SK-N-SH (cell line): Measurements from ENCODE around the gene MAGEF1. TPM values are rescaled to one million over a fixed set of nuclear protein-coding genes. Genes with fewer than 3 reads are reported as not detected.

Experiments used
- CTCF ChIA-PET: fragments of 300-600, 350-600 bp; formaldehyde crosslinking; extraction: SDS; loops from one replicate; lab custom pipeline; 2021; lab: Yijun Ruan, JAX
- POLR2A ChIA-PET: fragments of 350-600 bp; sonication (Branson Sonifier 250); formaldehyde crosslinking; extraction: SDS; loops from one replicate; lab custom pipeline; 2020; ENCODE audit warnings: antibody characterized with exemption, inconsistent platforms; lab: Yijun Ruan, JAX
- DNase-seq: peaks from one replicate; pipeline ENCODE4 v3.0.0; 2012
- H2AFZ ChIP-seq: fragments of 200-600 bp; sonication (generic); 2 replicates; pipeline ENCODE4 v1.8.1; 2016; ENCODE audit warnings: antibody characterized with exemption, mild to moderate bottlenecking, low read depth
- H3F3A ChIP-seq: fragments of 200-600 bp; sonication (generic); replicated peaks from 2 replicates; pipeline ENCODE3; 2016; ENCODE audit warnings: antibody characterized with exemption, mild to moderate bottlenecking; ENCODE audit not compliant: insufficient read depth
- H3K27ac ChIP-seq, 2 experiments: fragments of 200-500 bp in 1 of 2; fragments of 200-600 bp in 1 of 2; sonication (Bioruptor generic) in 1 of 2; sonication (generic), shearing (Covaris generic) in 1 of 2; 2 replicates each; pipeline versions ENCODE4 v1.5.1 to v1.6.1; 2014 to 2016; ENCODE audit warnings: low read depth in 2 of 2, inconsistent platforms in 1 of 2, low read length in 1 of 2, mild to moderate bottlenecking in 1 of 2, mixed read lengths in 1 of 2
- H3K27me3 ChIP-seq: fragments of 200-600 bp; sonication (generic), shearing (Covaris generic); 2 replicates; pipeline ENCODE4 v1.6.1; 2016; ENCODE audit warnings: mixed run types; ENCODE audit not compliant: insufficient read depth
- H3K36me3 ChIP-seq, 2 experiments: fragments of 200-500 bp in 1 of 2; fragments of 200-600 bp in 1 of 2; sonication (Bioruptor generic) in 1 of 2; sonication (generic) in 1 of 2; replicated peaks in 1 of 2; 2 replicates each; pipeline versions ENCODE3 to v1.5.1; 2014 to 2016; ENCODE audit warnings: low read length in 1 of 2, mild to moderate bottlenecking in 1 of 2; ENCODE audit not compliant: insufficient read depth in 2 of 2, control insufficient read depth in 1 of 2
- H3K4me1 ChIP-seq, 2 experiments: fragments of 200-500 bp in 1 of 2; fragments of 200-600 bp in 1 of 2; sonication (Bioruptor generic) in 1 of 2; sonication (generic), shearing (Covaris generic) in 1 of 2; 2 replicates each; pipeline versions ENCODE4 v1.5.1 to v1.6.1; 2014 to 2016; ENCODE audit warnings: low read depth in 1 of 2, low read length in 1 of 2, mixed run types in 1 of 2; ENCODE audit not compliant: insufficient read depth in 2 of 2, control insufficient read depth in 1 of 2
- H3K4me2 ChIP-seq: fragments of 200-600 bp; sonication (generic), shearing (Covaris generic); 2 replicates; pipeline ENCODE4 v1.6.1; 2017; ENCODE audit warnings: mixed run types
- H3K4me3 ChIP-seq, 2 experiments: fragments of 200-500 bp in 1 of 2; fragments of 200-600 bp in 1 of 2; sonication (Bioruptor generic) in 1 of 2; sonication (generic), shearing (Covaris generic) in 1 of 2; 2 replicates each; pipeline versions ENCODE4 v1.5.1 to v1.8.1; 2014 to 2016; ENCODE audit warnings: low read depth in 2 of 2, inconsistent platforms in 1 of 2, low read length in 1 of 2, mild to moderate bottlenecking in 1 of 2, mixed read lengths in 1 of 2, moderate library complexity in 1 of 2
- H3K79me2 ChIP-seq: fragments of 200-600 bp; sonication (generic); 2 replicates; pipeline ENCODE4 v1.8.1; 2017; ENCODE audit warnings: mild to moderate bottlenecking; ENCODE audit not compliant: insufficient read depth
- H3K9ac ChIP-seq: fragments of 200-600 bp; sonication (generic); 2 replicates; pipeline ENCODE4 v1.6.1; 2017; ENCODE audit warnings: mixed run types
- H3K9me2 ChIP-seq: fragments of 200-600 bp; sonication (generic); 2 replicates; pipeline ENCODE4 v1.6.1; 2017; ENCODE audit warnings: mixed run types
- H3K9me3 ChIP-seq: fragments of 200-600 bp; sonication (generic); 2 replicates; pipeline ENCODE4 v1.6.1; 2017; ENCODE audit warnings: mixed run types, mild to moderate bottlenecking, moderate library complexity
- H4K20me1 ChIP-seq: fragments of 200-600 bp; sonication (generic); 2 replicates; pipeline ENCODE4 v1.6.1; 2017; ENCODE audit warnings: mild to moderate bottlenecking, mixed run types; ENCODE audit not compliant: insufficient read depth
- CHD2 ChIP-seq: fragments of 150-350 bp; IDR thresholded peaks from 2 replicates; pipeline ENCODE4 v1.6.1; 2018; ENCODE audit warnings: low read length; ENCODE audit not compliant: partially characterized antibody
- ELF1 ChIP-seq: IDR thresholded peaks from 2 replicates; pipeline ENCODE4 v1.4.0; 2012
- EZH2phosphoT487 ChIP-seq: fragments of 200-600 bp; sonication (generic); IDR thresholded peaks from 2 replicates; pipeline ENCODE4 v1.6.1; 2017; ENCODE audit warnings: low read depth, mixed run types, mild to moderate bottlenecking, antibody characterized with exemption, moderate library complexity, borderline replicate concordance
- FOSL2 ChIP-seq: IDR thresholded peaks from 2 replicates; pipeline ENCODE4 v1.4.0; 2012; ENCODE audit warnings: low read depth, mild to moderate bottlenecking, moderate library complexity, borderline replicate concordance
- GABPA ChIP-seq: IDR thresholded peaks from 2 replicates; pipeline ENCODE4 v1.4.0; 2012; ENCODE audit warnings: low read depth, mild to moderate bottlenecking
- GATA2 ChIP-seq: sonication (generic); formaldehyde crosslinking; IDR thresholded peaks from 2 replicates; pipeline ENCODE4 v1.5.0; 2020; ENCODE audit warnings: mild to moderate bottlenecking, missing genetic modification reagents
- IRF3 ChIP-seq: fragments of 150-350 bp; IDR thresholded peaks from 2 replicates; pipeline ENCODE4 v1.6.1; 2016; ENCODE audit warnings: mild to moderate bottlenecking, low read depth, low read length
- JUND ChIP-seq: IDR thresholded peaks from 2 replicates; pipeline ENCODE4 v1.4.0; 2012
- MAX ChIP-seq: IDR thresholded peaks from 2 replicates; pipeline ENCODE4 v1.4.0; 2012; ENCODE audit warnings: low read depth
- MEF2A ChIP-seq: IDR thresholded peaks from 2 replicates; pipeline ENCODE4 v1.4.0; 2012; ENCODE audit warnings: low read depth, borderline replicate concordance
- RAD21 ChIP-seq: IDR thresholded peaks from 2 replicates; pipeline ENCODE4 v1.6.1; 2012; ENCODE audit warnings: mild to moderate bottlenecking, low read length
- RCOR1 ChIP-seq: fragments of 150-350 bp; IDR thresholded peaks from 2 replicates; pipeline ENCODE4 v1.6.1; 2017; ENCODE audit warnings: antibody characterized with exemption, low read length
- RFX5 ChIP-seq: IDR thresholded peaks from 2 replicates; pipeline ENCODE4 v1.6.1; 2012; ENCODE audit warnings: mild to moderate bottlenecking, improper control_type of control experiment, low read length
- RXRA ChIP-seq: IDR thresholded peaks from 2 replicates; pipeline ENCODE4 v1.4.0; 2012; ENCODE audit warnings: low read depth, mild to moderate bottlenecking, borderline replicate concordance
- SMC3 ChIP-seq: IDR thresholded peaks from 2 replicates; pipeline ENCODE4 v1.6.1; 2012; ENCODE audit warnings: low read depth, low read length, improper control_type of control experiment
- TEAD4 ChIP-seq: IDR thresholded peaks from 2 replicates; pipeline ENCODE4 v1.4.0; 2012; ENCODE audit warnings: mild to moderate bottlenecking, borderline replicate concordance; ENCODE audit not compliant: insufficient read depth
- USF1 ChIP-seq: IDR thresholded peaks from 2 replicates; pipeline ENCODE4 v1.4.0; 2012; ENCODE audit warnings: low read depth, borderline replicate concordance
- USF2 ChIP-seq: fragments of 150-350 bp; IDR thresholded peaks from 2 replicates; pipeline ENCODE4 v1.6.1; 2017; ENCODE audit warnings: antibody characterized with exemption, low read length, low read depth, borderline replicate concordance
- YY1 ChIP-seq: IDR thresholded peaks from 2 replicates; pipeline ENCODE4 v1.4.0; 2012; ENCODE audit warnings: low read depth, mild to moderate bottlenecking
- ZBTB33 ChIP-seq: IDR thresholded peaks from 2 replicates; pipeline ENCODE4 v1.4.0; 2012; ENCODE audit warnings: low read depth, borderline replicate concordance
- WGBS: methylation state at CpG from one replicate; pipeline ENCODE4 v1.1.6; 2017; ENCODE audit warnings: low lambda C conversion rate; 5-methylcytosine and 5-hydroxymethylcytosine counted together
- polyA plus RNA-seq, 3 experiments: library from polyadenylated mRNA; depleted of rRNA; stranded (reverse); fragments of >200 nt; gene quantifications; 2 replicates each; pipeline ENCODE4 v1.2.3, GENCODE V29; 2012

The MAGEF1 gene
- polyA plus RNA-seq, 1 of the 3 experiments (the other 2 are of a cell fraction) = 45.2 TPM

GRCh38 chr3:184665101-184665500, 46.8 kb downstream of the MAGEF1 start:
- ChIA-PET POLR2A (no interaction called here), CTCF (interaction anchor here (1.6 kb wide), 1 partner anchor 16 kb away, joined by 4 read pairs; no protein-coding TSS in a partner anchor)
- Histone ChIP-seq H3K4me3 (no peak overlapping the region), H3K79me2 (no peaks in the 10 kb centered on the region), H3K27ac (no peak overlapping the region), H4K20me1 (no peaks in the 10 kb centered on the region), H2AFZ (no peak overlapping the region), H3K27me3 (no peaks in the 10 kb centered on the region; the same call in 1 of the 2 replicates), H3K9me3 (no peaks in the 10 kb centered on the region), H3K4me2 (no peak overlapping the region), H3K9ac (no peak overlapping the region), H3K36me3 (no peaks in the 10 kb centered on the region), H3F3A (no peaks in the 10 kb centered on the region), H3K4me1 (peaks cover 0 to 12% of the 10 kb centered on the region in 2 experiments; a peak in 1 of 4 replicates), H3K9me2 (no peaks in the 10 kb centered on the region)
- TF ChIP-seq GATA2 (CRISPR knock-in tag) (no peak), RFX5 (no peak), YY1 (no peak), SMC3 (no peak), USF2 (no peak), GABPA (no peak), MEF2A (no peak), FOSL2 (no peak), TEAD4 (no peak), ZBTB33 (no peak), USF1 (no peak)
- DNase-seq = no peak
- 85% methylated on average over 10 of the region's 10 CpGs for WGBS

GRCh38 chr3:184663756-184664155, 48.1 kb downstream of the MAGEF1 start:
- no peak overlapping the region for H3K27ac ChIP-seq
- no peak for DNase-seq
- peaks cover 0 to 18% of the 10 kb centered on the region in 2 experiments; a peak in 1 of 4 replicates for H3K4me1 ChIP-seq
- no peaks in the 10 kb centered on the region for H3K9me2 ChIP-seq
- no peaks in the 10 kb centered on the region; the same call in 1 of the 2 replicates for H3K27me3 ChIP-seq
- no peaks in the 10 kb centered on the region for H3K9me3 ChIP-seq
- no peak overlapping the region for H3K4me2 ChIP-seq
- H3F3A ChIP-seq = no peaks in the 10 kb centered on the region
- H3K79me2 ChIP-seq = no peaks in the 10 kb centered on the region
- H3K9ac ChIP-seq = no peak overlapping the region
- no peaks in the 10 kb centered on the region for H3K36me3 ChIP-seq
- 81% methylated on average over 9 of the region's 12 CpGs for WGBS
- ChIA-PET CTCF (interaction anchor here (1.4 kb wide), 1 partner anchor 102 kb away, joined by 3 read pairs; the partner anchor contains the start of gene EPHB3), POLR2A (no interaction called here)
- H4K20me1 ChIP-seq = no peaks in the 10 kb centered on the region
- no peak overlapping the region for H3K4me3 ChIP-seq
- H2AFZ ChIP-seq = no peak overlapping the region
- TF ChIP-seq RXRA (no peak), EZH2phosphoT487 (no peak), JUND (no peak), MAX (no peak), ZBTB33 (no peak), CHD2 (no peak), RCOR1 (no peak), IRF3 (no peak), RAD21 (no peak), ELF1 (no peak), GATA2 (CRISPR knock-in tag) (no peak), USF2 (no peak)
